Raji (cell line): Measurements from ENCODE around the gene SHC3.

ENCODE experiments used
- POLR2A ChIP-seq: IDR thresholded peaks from 2 replicates; pipeline ENCODE4 v1.6.1; 2011; ENCODE audit warnings: low read depth, low read length, control low read depth; ENCODE audit not compliant: insufficient read depth

SHC3 gene

GRCh38 chr9:88975966-88976889, 202.4 kb downstream of the SHC3 start:
- TF ChIP-seq POLR2A, result no peak

DNA sequence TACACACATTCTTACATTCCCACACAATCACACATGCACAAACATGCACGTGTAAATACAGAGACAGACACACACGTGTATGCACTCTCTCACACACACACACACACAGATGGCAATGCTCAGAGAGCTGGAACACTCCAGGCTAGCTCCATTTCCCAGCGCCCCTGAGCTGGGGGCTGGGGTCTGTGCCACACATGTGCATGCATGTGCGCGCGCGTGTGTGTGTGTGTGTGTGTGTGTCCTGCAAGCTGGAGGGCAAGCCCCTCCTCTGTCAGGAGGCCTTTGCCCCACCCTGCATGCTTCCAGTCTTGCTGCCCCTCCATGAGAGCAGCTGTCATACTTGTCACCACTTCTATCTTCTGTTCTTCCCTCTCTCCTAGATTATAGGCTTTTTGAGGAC, 204.0 kb downstream of the SHC3 start:
- no peak for TF ChIP-seq POLR2A

- no peak for TF ChIP-seq POLR2A
Measured at GRCh38 chr9:88973281-88974045, 205.2 kb downstream of the SHC3 start.

- TF ChIP-seq POLR2A, result no peak
Measured at GRCh38 chr9:88972401-88972800, 206.2 kb downstream of the SHC3 start.

DNA sequence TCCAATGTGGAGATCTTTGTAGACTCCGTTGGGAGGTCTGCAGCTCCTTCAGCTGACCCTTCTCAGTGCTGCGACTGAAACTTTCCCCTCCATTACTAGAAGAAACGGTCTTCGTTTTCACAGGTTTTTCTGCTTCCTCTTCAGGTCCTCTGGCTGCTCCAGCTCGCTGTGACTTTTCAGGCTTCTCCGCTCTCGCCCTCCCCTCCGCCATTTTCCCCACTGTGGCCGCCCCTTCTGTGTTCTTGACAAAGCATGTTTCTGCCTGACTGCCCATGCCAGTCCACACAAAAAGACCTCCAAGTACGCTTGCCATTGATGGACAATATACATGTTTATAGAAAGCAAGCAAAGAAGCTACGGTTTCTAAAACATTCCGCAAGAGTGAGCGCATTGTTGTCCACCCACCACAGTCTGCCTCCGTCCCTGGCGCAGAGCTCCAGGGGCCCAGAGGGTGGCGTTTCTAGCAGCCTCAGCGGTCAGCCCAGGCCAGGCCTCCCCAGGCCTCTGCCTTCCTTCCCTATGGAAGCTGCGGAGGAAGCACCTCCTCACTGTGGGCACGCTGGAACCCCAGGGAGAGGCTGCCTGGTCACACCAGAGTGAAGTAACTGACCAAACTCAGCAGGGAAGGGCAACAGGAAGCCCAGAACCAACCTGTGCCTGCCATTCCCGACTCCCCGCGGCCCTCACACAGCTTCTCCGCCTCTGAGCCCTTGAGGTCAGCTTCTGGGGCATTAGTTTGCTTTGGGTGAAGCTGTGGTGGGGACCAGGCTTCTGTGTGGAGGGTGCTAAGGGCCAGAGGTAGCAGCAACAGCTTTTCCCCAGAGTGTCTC, 207.3 kb downstream of the SHC3 start:
- TF ChIP-seq POLR2A, result no peak

- TF ChIP-seq POLR2A, result no peak
Measured at GRCh38 chr9:88969646-88970373, 208.8 kb downstream of the SHC3 start.

DNA sequence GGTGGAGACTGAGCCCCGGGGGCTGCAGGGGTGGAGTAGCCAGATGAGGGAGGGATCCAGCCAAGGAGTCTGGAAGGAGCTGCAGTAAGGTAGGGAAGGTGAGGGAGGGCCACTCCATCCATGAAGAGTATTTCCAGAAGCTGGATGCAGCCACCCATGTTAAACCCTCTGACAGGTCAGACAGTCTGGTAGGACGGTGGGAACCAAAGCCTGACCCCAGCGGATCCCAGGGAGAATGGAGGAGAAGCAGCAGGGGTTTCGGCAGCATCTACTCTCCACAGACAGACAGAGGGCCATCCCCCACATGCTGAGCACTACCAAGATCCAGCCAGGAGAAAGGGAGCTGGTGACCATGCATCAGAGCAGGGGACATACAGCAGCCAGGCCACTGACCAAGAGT, 209.8 kb downstream of the SHC3 start:
- no peak for TF ChIP-seq POLR2A

DNA sequence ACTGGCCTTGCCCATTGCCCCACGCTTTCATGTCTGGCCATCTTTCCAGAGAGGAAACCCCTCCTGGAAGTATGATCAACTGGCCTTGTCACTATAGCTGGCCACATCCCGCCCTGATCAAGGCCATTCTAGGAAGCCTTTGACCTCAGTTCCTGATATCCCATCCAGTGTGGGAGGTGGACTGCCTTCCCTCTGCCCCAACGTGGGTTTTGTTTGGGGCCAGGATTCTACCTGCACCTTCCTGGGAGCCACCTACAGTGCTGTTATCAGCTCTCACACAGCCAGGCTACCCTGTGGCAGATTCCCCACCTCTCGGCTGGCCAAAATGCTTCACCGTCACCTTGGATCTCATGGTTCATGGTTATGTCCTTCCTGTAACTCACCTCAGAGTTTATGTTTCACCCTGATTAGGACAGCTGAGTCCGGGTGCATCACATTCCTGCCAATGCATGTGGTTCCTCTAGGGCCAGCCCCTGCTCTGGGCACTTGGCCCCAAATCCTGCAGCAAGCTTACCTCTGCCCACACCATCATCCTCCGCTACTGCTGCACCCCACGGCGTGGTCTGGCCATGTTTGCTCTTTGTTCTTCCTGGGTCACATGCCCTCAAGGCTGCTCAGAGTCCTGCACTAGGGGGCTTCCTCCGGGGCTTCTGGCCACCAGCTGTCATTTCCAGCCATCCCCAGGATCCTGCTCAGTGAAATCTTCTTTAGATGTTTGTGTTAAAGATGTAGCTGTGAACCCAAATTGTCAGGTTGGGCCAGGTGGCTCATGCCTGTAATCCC, 211.5 kb downstream of the SHC3 start:
- no peak for TF ChIP-seq POLR2A

GRCh38 chr9:88965473-88965872, 213.1 kb downstream of the SHC3 start:
- no peak for TF ChIP-seq POLR2A

DNA sequence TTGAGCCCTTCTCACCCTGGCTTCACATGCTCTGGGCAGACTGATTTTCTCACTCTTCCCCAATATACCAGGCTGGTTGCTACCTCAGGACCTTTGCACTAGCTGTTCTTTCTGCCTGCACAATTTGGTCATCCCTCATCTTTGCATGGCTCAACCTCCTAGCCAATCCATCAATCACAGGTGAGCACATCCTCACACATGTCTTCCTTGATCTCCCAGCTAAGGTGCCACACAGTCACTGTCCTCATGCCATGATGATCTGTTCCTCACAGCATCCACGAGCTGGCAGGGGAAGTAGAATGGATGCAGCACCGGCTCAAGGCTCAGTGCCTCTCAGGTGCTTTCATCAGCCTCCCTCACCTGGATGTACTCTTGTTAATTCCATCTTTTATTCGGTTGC, 218.0 kb downstream of the SHC3 start:
- TF ChIP-seq POLR2A, result no peak

DNA sequence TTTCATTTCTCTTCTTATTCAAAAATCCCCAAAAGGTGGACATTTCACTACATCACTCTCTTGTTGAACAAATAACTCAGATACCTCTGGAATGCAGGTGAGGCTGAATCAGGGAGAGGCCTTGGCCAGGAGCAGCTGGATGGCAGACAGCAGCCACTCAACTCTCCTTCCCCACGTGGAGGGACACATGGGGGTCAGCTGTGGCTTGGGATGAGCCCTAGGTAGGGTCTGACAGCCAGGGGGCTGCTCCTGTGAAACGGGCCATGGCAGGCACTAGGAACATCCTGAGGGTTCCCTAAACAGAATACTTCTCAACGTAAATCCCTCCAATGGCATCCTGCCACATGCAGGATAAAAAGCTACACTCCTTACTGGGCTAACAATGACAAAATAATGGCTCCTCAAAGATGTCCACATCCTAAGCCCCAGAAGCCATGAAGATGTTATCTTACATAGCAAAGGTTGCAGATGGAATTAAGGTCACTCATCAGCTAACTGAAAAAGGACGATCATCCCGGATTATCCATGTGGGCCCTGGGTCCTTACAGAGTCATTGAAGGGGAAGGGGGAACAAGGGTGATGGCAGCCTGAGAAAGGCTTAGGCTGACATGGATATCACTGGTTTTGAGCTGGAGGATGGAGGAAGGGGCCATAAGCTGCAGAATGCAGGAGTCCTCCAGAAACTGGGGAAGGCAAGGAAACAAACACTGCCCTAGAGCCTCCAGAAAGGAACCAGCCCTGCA, 218.7 kb downstream of the SHC3 start:
- TF ChIP-seq POLR2A, result no peak

GRCh38 chr9:88957526-88957925, 221.1 kb downstream of the SHC3 start:
- TF ChIP-seq POLR2A, result no peak
